ENCODE measurements around the gene CENPW.

Gene CENPW

GRCh38 chr6:126339796-126340609 lies at the start of gene CENPW:
Gene CENPW, plus strand, starts transcription at chr6:126340115. Its CDS starts 159 bp downstream, at chr6:126340274.
- ATAC-seq: peak; percentile 85 to 91

- no peak for ATAC-seq
These were observed 45.9 kb upstream of the CENPW start for GRCh38 chr6:126293891-126294524.

GRCh38 chr6:126300126-126300525 lies 39.8 kb upstream of the CENPW start:
- ATAC-seq: no peak

- peak in 1 of 2 donors; percentile 38 for ATAC-seq
These were observed 39.2 kb upstream of the CENPW start for GRCh38 chr6:126300735-126301134.

- no peak for ATAC-seq
These were observed 37.7 kb upstream of the CENPW start for GRCh38 chr6:126302191-126302590.

- no peak for ATAC-seq
These were observed 32.1 kb upstream of the CENPW start for GRCh38 chr6:126307849-126308248.

GRCh38 chr6:126308362-126308761 lies 31.6 kb upstream of the CENPW start:
- ATAC-seq: no peak

- ATAC-seq: no peak
These were observed 27.8 kb upstream of the CENPW start for GRCh38 chr6:126312013-126312665.

GRCh38 chr6:126313941-126314340 lies 26.0 kb upstream of the CENPW start:
- ATAC-seq: no peak

- no peak for ATAC-seq
These were observed 21.1 kb upstream of the CENPW start for GRCh38 chr6:126318797-126319196.

GRCh38 chr6:126333729-126334128 lies 6.2 kb upstream of the CENPW start:
- ATAC-seq: no peak

- no peak for ATAC-seq
These were observed 4.7 kb upstream of the CENPW start for GRCh38 chr6:126335210-126335609.

- no peak for ATAC-seq
These were observed 2.6 kb upstream of the CENPW start for GRCh38 chr6:126337323-126337722.

GRCh38 chr6:126341126-126341525 lies 1.2 kb downstream of the CENPW start:
- ATAC-seq: no peak

- ATAC-seq: no peak
These were observed 4.3 kb downstream of the CENPW start for GRCh38 chr6:126344181-126344580.

- ATAC-seq: no peak
These were observed 12.0 kb downstream of the CENPW start for GRCh38 chr6:126351960-126352359.

GRCh38 chr6:126352514-126352913 lies 12.6 kb downstream of the CENPW start:
- no peak for ATAC-seq

- ATAC-seq: no peak
These were observed 16.6 kb downstream of the CENPW start for GRCh38 chr6:126356526-126356925.

GRCh38 chr6:126359936-126360537 lies 20.1 kb downstream of the CENPW start:
- no peak for ATAC-seq

GRCh38 chr6:126361832-126362440 lies 22.0 kb downstream of the CENPW start:
- ATAC-seq: no peak

- ATAC-seq: no peak
These were observed 27.9 kb downstream of the CENPW start for GRCh38 chr6:126367849-126368248.

- ATAC-seq: no peak
These were observed 32.7 kb downstream of the CENPW start for GRCh38 chr6:126372626-126373025.

- ATAC-seq: no peak
These were observed 33.4 kb downstream of the CENPW start for GRCh38 chr6:126373344-126373743.
